Raji (cell line): Measurements from ENCODE around the gene UBE2R2.

Experiments used
- POLR2A ChIP-seq: IDR thresholded peaks from 2 replicates; pipeline ENCODE4 v1.6.1; 2011; ENCODE audit warnings: low read depth, low read length, control low read depth; ENCODE audit not compliant: insufficient read depth

Gene UBE2R2

GRCh38 chr9:33843312-33843961 is 26.5 kb downstream of the UBE2R2 start:
- no peak for TF ChIP-seq POLR2A

- TF ChIP-seq POLR2A, result no peak
Measured at GRCh38 chr9:33846231-33846630, 29.3 kb downstream of the UBE2R2 start.

- TF ChIP-seq POLR2A, result no peak
Measured at GRCh38 chr9:33850267-33850629, 33.3 kb downstream of the UBE2R2 start.

GRCh38 chr9:33850677-33851076 is 33.7 kb downstream of the UBE2R2 start:
- no peak for TF ChIP-seq POLR2A

GRCh38 chr9:33851301-33851700 is 34.3 kb downstream of the UBE2R2 start:
- no peak for TF ChIP-seq POLR2A

GRCh38 chr9:33852216-33852826 is 35.4 kb downstream of the UBE2R2 start:
- no peak for TF ChIP-seq POLR2A

- no peak for TF ChIP-seq POLR2A
Measured at GRCh38 chr9:33856247-33856646, 39.3 kb downstream of the UBE2R2 start.

- no peak for TF ChIP-seq POLR2A
Measured at GRCh38 chr9:33858423-33858822, 41.5 kb downstream of the UBE2R2 start.

GRCh38 chr9:33860200-33860871 is 43.4 kb downstream of the UBE2R2 start:
- TF ChIP-seq POLR2A, result no peak

- TF ChIP-seq POLR2A, result no peak
Measured at GRCh38 chr9:33861917-33862453, 45.0 kb downstream of the UBE2R2 start.

GRCh38 chr9:33867747-33868439 is 50.9 kb downstream of the UBE2R2 start:
- TF ChIP-seq POLR2A, result no peak

- TF ChIP-seq POLR2A, result no peak
Measured at GRCh38 chr9:33868440-33868973, 51.5 kb downstream of the UBE2R2 start.

- TF ChIP-seq POLR2A, result no peak
Measured at GRCh38 chr9:33877727-33878489, 60.9 kb downstream of the UBE2R2 start.

- no peak for TF ChIP-seq POLR2A
Measured at GRCh38 chr9:33878691-33879366, 61.9 kb downstream of the UBE2R2 start.
